GM10248 (cell line): ENCODE data around the gene RAMACL.

Experiments used
- CTCF ChIA-PET: fragments of 300-600 bp; sonication (Branson Sonifier 250); formaldehyde crosslinking; extraction: SDS; loops from one replicate; lab custom pipeline; 2021; ENCODE audit warnings: antibody characterized with exemption; lab: Yijun Ruan, JAX
- POLR2A ChIA-PET: fragments of 350-650 bp; sonication (Branson Sonifier 250); formaldehyde crosslinking; extraction: SDS; loops from one replicate; lab custom pipeline; 2020; ENCODE audit warnings: antibody characterized with exemption; lab: Yijun Ruan, JAX
- DNase-seq: peaks from one replicate; pipeline ENCODE4 v3.0.0; 2012; ENCODE audit errors: extremely low spot score
- CTCF ChIP-seq: IDR thresholded peaks from 2 replicates; pipeline ENCODE4 v1.5.1; 2012; ENCODE audit warnings: mild to moderate bottlenecking, low read depth; ENCODE audit errors: extremely low read depth, missing control alignments, control extremely low read depth

The RAMACL gene

GRCh38 chr6:166617359-166617758, 30.9 kb upstream of the RAMACL start:
- no peak for DNase-seq
- ChIA-PET CTCF (interaction anchor here (1.1 kb wide), 1 partner anchor 11 kb away, joined by 3 read pairs; no protein-coding TSS in a partner anchor), POLR2A (no interaction called here)
- no peak for TF ChIP-seq CTCF

- CTCF ChIA-PET = no interaction called here
Observed at GRCh38 chr6:166616261-166617238, 30.1 kb upstream of the RAMACL start.

GRCh38 chr6:166615059-166615770, 28.7 kb upstream of the RAMACL start:
- POLR2A ChIA-PET = no interaction called here
- CTCF ChIA-PET = no interaction called here
- no peak for TF ChIP-seq CTCF
- no peak for DNase-seq

More at GRCh38 chr6:166616261-166617238, 30.1 kb upstream of the RAMACL start:
- DNase-seq = no peak
- POLR2A ChIA-PET = no interaction called here
- no peak for TF ChIP-seq CTCF

- TF ChIP-seq CTCF = no peak
- CTCF ChIA-PET = no interaction called here
- POLR2A ChIA-PET = no interaction called here
- DNase-seq = no peak
Observed at GRCh38 chr6:166614589-166614988, 28.1 kb upstream of the RAMACL start.

GRCh38 chr6:166614171-166614583, 27.7 kb upstream of the RAMACL start:
- ChIA-PET CTCF (interaction anchor here (2.3 to 2.7 kb wide), 2 partner anchors 10 to 14 kb away, joined by 7 to 11 read pairs; no protein-coding TSS in a partner anchor), POLR2A (no interaction called here)
- DNase-seq = no peak
- TF ChIP-seq CTCF = no peak

- ChIA-PET CTCF (interaction anchor here (0.7 to 2.7 kb wide), 6 partner anchors 9 to 212 kb away, joined by 3 to 11 read pairs (median 5); no protein-coding TSS in a partner anchor), POLR2A (no interaction called here)
- TF ChIP-seq CTCF = no peak
- DNase-seq = no peak
Observed at GRCh38 chr6:166613027-166613426, 26.5 kb upstream of the RAMACL start.
